ENCODE results near the gene MRPL42.

MRPL42 gene

GRCh38 chr12:93448796-93449195 lies 18.5 kb upstream of the MRPL42 start:
- no peak for TF ChIP-seq CTCF (IDR thresholded peaks at IDR 0.05; ENCODE audit: borderline replicate concordance, insufficient read depth, low read depth, low read length)
- H3K4me3 ChIP-seq (ENCODE audit: low read depth, low read length): no peak overlapping the region

- no peak for TF ChIP-seq CTCF (IDR thresholded peaks at IDR 0.05; ENCODE audit: borderline replicate concordance, insufficient read depth, low read depth, low read length)
- H3K4me3 ChIP-seq (ENCODE audit: low read depth, low read length): no peak overlapping the region
These were observed 18.0 kb upstream of the MRPL42 start for GRCh38 chr12:93449277-93449676.

GRCh38 chr12:93451423-93452158 lies 15.7 kb upstream of the MRPL42 start:
- TF ChIP-seq CTCF (IDR thresholded peaks at IDR 0.05; ENCODE audit: borderline replicate concordance, insufficient read depth, low read depth, low read length): no peak
- no peak overlapping the region for H3K4me3 ChIP-seq (ENCODE audit: low read depth, low read length)

- no peak for TF ChIP-seq CTCF (IDR thresholded peaks at IDR 0.05; ENCODE audit: borderline replicate concordance, insufficient read depth, low read depth, low read length)
- H3K4me3 ChIP-seq (ENCODE audit: low read depth, low read length): no peak overlapping the region
These were observed 13.7 kb upstream of the MRPL42 start for GRCh38 chr12:93453633-93454032.

- no peak for TF ChIP-seq CTCF (IDR thresholded peaks at IDR 0.05; ENCODE audit: borderline replicate concordance, insufficient read depth, low read depth, low read length)
- H3K4me3 ChIP-seq (ENCODE audit: low read depth, low read length): no peak overlapping the region
These were observed 11.2 kb upstream of the MRPL42 start for GRCh38 chr12:93456077-93456476.

- no peak overlapping the region for H3K4me3 ChIP-seq (ENCODE audit: low read depth, low read length)
- TF ChIP-seq CTCF (IDR thresholded peaks at IDR 0.05; ENCODE audit: borderline replicate concordance, insufficient read depth, low read depth, low read length): no peak
These were observed 8.2 kb upstream of the MRPL42 start for GRCh38 chr12:93459097-93459496.

- no peak overlapping the region for H3K4me3 ChIP-seq (ENCODE audit: low read depth, low read length)
- no peak for TF ChIP-seq CTCF (IDR thresholded peaks at IDR 0.05; ENCODE audit: borderline replicate concordance, insufficient read depth, low read depth, low read length)
These were observed 7.3 kb upstream of the MRPL42 start for GRCh38 chr12:93460003-93460402.
